Cardiac fibroblast (primary cell): ENCODE measurements around the gene CTDSP2.
A peak's percentile ranks its signal among the peaks of the same experiment; 100 is the strongest.

Experiments
- DNase-seq, 2 donors: peaks; one replicate each; pipeline versions ENCODE4 v3.0.0 to v3.0.0-alpha.2; 2010; ENCODE audit warnings: low read depth in 2 of 2
- H3K4me3 ChIP-seq, 2 donors: replicated peaks in 1 of 2; 1 replicate in 1 of 2; 2 replicates in 1 of 2; pipeline ENCODE4 v1.5.1; 2011; ENCODE audit warnings: low read depth in 2 of 2, low read length in 2 of 2, mild to moderate bottlenecking in 2 of 2, moderate library complexity in 1 of 2
- CTCF ChIP-seq: IDR thresholded peaks from one replicate; pipeline ENCODE4 v1.5.1; 2011; ENCODE audit warnings: low read depth, mild to moderate bottlenecking, low read length, inconsistent platforms

The CTDSP2 gene

GRCh38 chr12:57817261-57817989, 29.1 kb downstream of the CTDSP2 start:
- TF ChIP-seq CTCF, result no peak
- H3K4me3 ChIP-seq, result no peak overlapping the region
- no peak for DNase-seq

- no peak overlapping the region for H3K4me3 ChIP-seq
- DNase-seq, result peak; percentile 61 to 78
- TF ChIP-seq CTCF, result no peak
Measured at GRCh38 chr12:57816855-57817151, 29.7 kb downstream of the CTDSP2 start.

GRCh38 chr12:57816001-57816854, 30.3 kb downstream of the CTDSP2 start:
- no peak for TF ChIP-seq CTCF
- DNase-seq, result no peak
- no peak overlapping the region for H3K4me3 ChIP-seq

- no peak overlapping the region for H3K4me3 ChIP-seq
- no peak for DNase-seq
- TF ChIP-seq CTCF, result peak; percentile 13
Measured at GRCh38 chr12:57815177-57816000, 31.1 kb downstream of the CTDSP2 start.

GRCh38 chr12:57813971-57814772, 32.4 kb downstream of the CTDSP2 start:
- H3K4me3 ChIP-seq, result no peak overlapping the region
- DNase-seq, result peak; percentile 39 to 83
- peak; percentile 7 for TF ChIP-seq CTCF
